HEK293 (cell line): Measurements from ENCODE around the gene TEKT5.

ENCODE experiments used
- CTCF ChIA-PET: fragments of 350-600 bp; formaldehyde crosslinking; extraction: SDS; loops from one replicate; lab custom pipeline; 2021; ENCODE audit warnings: antibody characterized with exemption; lab: Yijun Ruan, JAX
- POLR2A ChIA-PET: fragments of 300-600 bp; formaldehyde crosslinking; extraction: SDS; loops from one replicate; lab custom pipeline; 2020; ENCODE audit warnings: antibody characterized with exemption, inconsistent platforms; lab: Yijun Ruan, JAX
- H3K27ac ChIP-seq: fragments of 200-500 bp; sonication (Bioruptor generic); 2 replicates; pipeline ENCODE4 v1.5.1; 2014; ENCODE audit warnings: low read depth, low read length, control low read depth, inconsistent platforms; ENCODE audit errors: extremely low read depth
- H3K36me3 ChIP-seq, 2 experiments: fragments of 200-500 bp in 1 of 2; sonication (Bioruptor generic) in 1 of 2; 1 replicate in 1 of 2; 2 replicates in 1 of 2; pipeline ENCODE4 v1.5.1; 2014 to 2017; ENCODE audit warnings: inconsistent platforms in 2 of 2, low read length in 2 of 2; ENCODE audit not compliant: control insufficient read depth in 2 of 2, insufficient read depth in 1 of 2
- H3K4me1 ChIP-seq: fragments of 200-500 bp; sonication (Bioruptor generic); 2 replicates; pipeline ENCODE4 v1.5.1; 2014; ENCODE audit warnings: mild to moderate bottlenecking, low read length, inconsistent platforms; ENCODE audit not compliant: control insufficient read depth, insufficient read depth
- H3K4me3 ChIP-seq: 2 replicates; pipeline ENCODE4 v1.5.1; 2011; ENCODE audit warnings: low read depth, mild to moderate bottlenecking, control low read depth, low read length, moderate library complexity
- H3K9me3 ChIP-seq: fragments of 200-500 bp; sonication (Bioruptor generic); 2 replicates; pipeline ENCODE4 v1.5.1; 2014; ENCODE audit warnings: low read depth, low read length, inconsistent platforms; ENCODE audit not compliant: control insufficient read depth, insufficient read depth
- REPIN1 ChIP-seq: fragments of 450-650 bp; formaldehyde crosslinking; IDR thresholded peaks from 2 replicates; pipeline ENCODE4 v1.5.1; 2017; ENCODE audit warnings: missing biosample characterization, missing genetic modification characterization, low read depth
- SCRT2 ChIP-seq: fragments of 450-650 bp; formaldehyde crosslinking; IDR thresholded peaks from 2 replicates; pipeline ENCODE4 v1.5.1; 2016; ENCODE audit warnings: missing biosample characterization, missing genetic modification characterization
- TCF7L2 ChIP-seq: IDR thresholded peaks from 2 replicates; pipeline ENCODE4 v1.6.1; 2011; ENCODE audit warnings: low read depth, mild to moderate bottlenecking, inconsistent platforms, low read length, moderate library complexity, borderline replicate concordance
- ZBTB17 ChIP-seq: fragments of 450-650 bp; formaldehyde crosslinking; IDR thresholded peaks from 2 replicates; pipeline ENCODE4 v1.5.1; 2016; ENCODE audit warnings: missing biosample characterization, missing genetic modification characterization
- ZEB2 ChIP-seq: fragments of 450-650 bp; formaldehyde crosslinking; IDR thresholded peaks from 2 replicates; pipeline ENCODE4 v1.5.1; 2016; ENCODE audit warnings: missing biosample characterization, missing genetic modification characterization
- ZNF140 ChIP-seq: fragments of 450-650 bp; formaldehyde crosslinking; IDR thresholded peaks from 2 replicates; pipeline ENCODE4 v1.5.1; 2016; ENCODE audit warnings: missing biosample characterization, missing genetic modification characterization
- ZNF404 ChIP-seq: fragments of 450-650 bp; formaldehyde crosslinking; IDR thresholded peaks from 2 replicates; pipeline ENCODE4 v1.5.1; 2017; ENCODE audit warnings: missing biosample characterization, missing genetic modification characterization
- ZNF423 ChIP-seq: fragments of 450-650 bp; formaldehyde crosslinking; IDR thresholded peaks from 2 replicates; pipeline ENCODE4 v1.5.1; 2016; ENCODE audit warnings: missing biosample characterization, missing genetic modification characterization
- ZNF426 ChIP-seq: fragments of 450-650 bp; formaldehyde crosslinking; IDR thresholded peaks from 2 replicates; pipeline ENCODE4 v1.5.1; 2017; ENCODE audit warnings: missing biosample characterization, missing genetic modification characterization, mild to moderate bottlenecking, inconsistent platforms, moderate library complexity
- ZNF48 ChIP-seq: fragments of 450-650 bp; formaldehyde crosslinking; IDR thresholded peaks from 2 replicates; pipeline ENCODE4 v1.5.1; 2016; ENCODE audit warnings: missing biosample characterization, missing genetic modification characterization
- ZNF571 ChIP-seq: fragments of 450-650 bp; formaldehyde crosslinking; IDR thresholded peaks from 2 replicates; pipeline ENCODE4 v1.5.0; 2017; ENCODE audit warnings: missing biosample characterization, missing genetic modification characterization
- ZNF600 ChIP-seq: fragments of 450-650 bp; formaldehyde crosslinking; IDR thresholded peaks from 2 replicates; pipeline ENCODE4 v1.5.1; 2016; ENCODE audit warnings: missing biosample characterization, missing genetic modification characterization
- TF ChIP-seq, protein P1 (sequence below): fragments of 450-650 bp; formaldehyde crosslinking; IDR thresholded peaks from 2 replicates; pipeline ENCODE4 v1.5.1; 2016; ENCODE audit warnings: missing biosample characterization, missing genetic modification characterization
- TF ChIP-seq, protein P2 (sequence below): fragments of 450-650 bp; formaldehyde crosslinking; IDR thresholded peaks from 2 replicates; pipeline ENCODE4 v1.5.1; 2016; ENCODE audit warnings: missing biosample characterization, missing genetic modification characterization

TEKT5 gene

DNA sequence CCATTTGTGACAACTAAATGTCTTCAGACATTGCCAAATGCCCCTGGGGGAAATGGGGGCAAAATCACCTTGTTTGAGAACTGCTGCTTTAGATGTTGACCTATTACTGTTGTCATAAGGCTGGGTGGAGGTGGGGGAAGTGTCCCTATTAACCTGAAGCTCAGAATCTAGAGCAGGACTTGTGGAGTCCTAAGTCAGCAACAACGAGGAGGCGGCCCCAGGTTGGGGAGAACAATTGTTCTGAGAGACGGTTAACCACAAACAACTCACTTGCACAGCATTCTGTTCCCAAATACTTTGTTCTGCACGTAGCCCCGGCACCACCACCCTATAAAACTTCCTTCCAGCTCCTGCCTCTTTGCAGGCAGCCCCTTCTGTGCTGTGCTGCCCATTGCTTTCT lies 32.5 kb downstream of the TEKT5 start:
- ChIA-PET CTCF (no interaction called here), POLR2A (no interaction called here)

DNA sequence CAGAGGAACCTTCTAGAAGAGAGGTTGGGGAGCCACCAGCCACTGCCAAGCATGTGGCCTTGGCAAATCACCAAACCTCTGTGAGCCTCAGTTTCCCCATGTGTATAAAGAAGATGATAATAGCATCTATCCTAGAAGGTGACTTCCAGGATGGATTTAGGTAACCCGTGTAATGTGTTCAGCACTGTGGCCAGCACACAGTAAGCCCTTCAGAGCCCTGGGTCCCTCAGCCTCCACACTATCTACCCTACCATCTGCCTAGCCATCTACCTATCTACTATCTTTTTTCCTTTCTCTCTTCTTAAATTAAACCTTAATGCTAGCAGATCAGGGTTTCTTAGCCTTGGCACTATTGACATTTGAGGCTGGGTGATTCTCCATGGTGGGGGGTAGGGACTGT lies 33.0 kb downstream of the TEKT5 start:
- Histone ChIP-seq H3K36me3 (no peaks in the 10 kb centered on the region), H3K4me1 (no peaks in the 10 kb centered on the region), H3K4me3 (no peak overlapping the region), H3K27ac (no peak overlapping the region), H3K9me3 (no peaks in the 10 kb centered on the region)
- ChIA-PET POLR2A (no interaction called here), CTCF (interaction anchor here (0.7 to 0.9 kb wide), 2 partner anchors 19 to 222 kb away, joined by 3 read pairs; no protein-coding TSS in a partner anchor)
- TF ChIP-seq, protein P1, sequence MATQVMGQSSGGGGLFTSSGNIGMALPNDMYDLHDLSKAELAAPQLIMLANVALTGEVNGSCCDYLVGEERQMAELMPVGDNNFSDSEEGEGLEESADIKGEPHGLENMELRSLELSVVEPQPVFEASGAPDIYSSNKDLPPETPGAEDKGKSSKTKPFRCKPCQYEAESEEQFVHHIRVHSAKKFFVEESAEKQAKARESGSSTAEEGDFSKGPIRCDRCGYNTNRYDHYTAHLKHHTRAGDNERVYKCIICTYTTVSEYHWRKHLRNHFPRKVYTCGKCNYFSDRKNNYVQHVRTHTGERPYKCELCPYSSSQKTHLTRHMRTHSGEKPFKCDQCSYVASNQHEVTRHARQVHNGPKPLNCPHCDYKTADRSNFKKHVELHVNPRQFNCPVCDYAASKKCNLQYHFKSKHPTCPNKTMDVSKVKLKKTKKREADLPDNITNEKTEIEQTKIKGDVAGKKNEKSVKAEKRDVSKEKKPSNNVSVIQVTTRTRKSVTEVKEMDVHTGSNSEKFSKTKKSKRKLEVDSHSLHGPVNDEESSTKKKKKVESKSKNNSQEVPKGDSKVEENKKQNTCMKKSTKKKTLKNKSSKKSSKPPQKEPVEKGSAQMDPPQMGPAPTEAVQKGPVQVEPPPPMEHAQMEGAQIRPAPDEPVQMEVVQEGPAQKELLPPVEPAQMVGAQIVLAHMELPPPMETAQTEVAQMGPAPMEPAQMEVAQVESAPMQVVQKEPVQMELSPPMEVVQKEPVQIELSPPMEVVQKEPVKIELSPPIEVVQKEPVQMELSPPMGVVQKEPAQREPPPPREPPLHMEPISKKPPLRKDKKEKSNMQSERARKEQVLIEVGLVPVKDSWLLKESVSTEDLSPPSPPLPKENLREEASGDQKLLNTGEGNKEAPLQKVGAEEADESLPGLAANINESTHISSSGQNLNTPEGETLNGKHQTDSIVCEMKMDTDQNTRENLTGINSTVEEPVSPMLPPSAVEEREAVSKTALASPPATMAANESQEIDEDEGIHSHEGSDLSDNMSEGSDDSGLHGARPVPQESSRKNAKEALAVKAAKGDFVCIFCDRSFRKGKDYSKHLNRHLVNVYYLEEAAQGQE (tag by site-specific recombination) = peak; percentile 73
- no peak for TF ChIP-seq ZNF426 (tag by site-specific recombination)

More for the DNA sequence above, 32.5 kb downstream of the TEKT5 start:
- Histone ChIP-seq H3K4me1 (no peaks in the 10 kb centered on the region), H3K27ac (no peak overlapping the region), H3K9me3 (no peaks in the 10 kb centered on the region), H3K4me3 (no peak overlapping the region), H3K36me3 (no peaks in the 10 kb centered on the region)
- no peak for TF ChIP-seq ZNF404 (tag by site-specific recombination)

DNA sequence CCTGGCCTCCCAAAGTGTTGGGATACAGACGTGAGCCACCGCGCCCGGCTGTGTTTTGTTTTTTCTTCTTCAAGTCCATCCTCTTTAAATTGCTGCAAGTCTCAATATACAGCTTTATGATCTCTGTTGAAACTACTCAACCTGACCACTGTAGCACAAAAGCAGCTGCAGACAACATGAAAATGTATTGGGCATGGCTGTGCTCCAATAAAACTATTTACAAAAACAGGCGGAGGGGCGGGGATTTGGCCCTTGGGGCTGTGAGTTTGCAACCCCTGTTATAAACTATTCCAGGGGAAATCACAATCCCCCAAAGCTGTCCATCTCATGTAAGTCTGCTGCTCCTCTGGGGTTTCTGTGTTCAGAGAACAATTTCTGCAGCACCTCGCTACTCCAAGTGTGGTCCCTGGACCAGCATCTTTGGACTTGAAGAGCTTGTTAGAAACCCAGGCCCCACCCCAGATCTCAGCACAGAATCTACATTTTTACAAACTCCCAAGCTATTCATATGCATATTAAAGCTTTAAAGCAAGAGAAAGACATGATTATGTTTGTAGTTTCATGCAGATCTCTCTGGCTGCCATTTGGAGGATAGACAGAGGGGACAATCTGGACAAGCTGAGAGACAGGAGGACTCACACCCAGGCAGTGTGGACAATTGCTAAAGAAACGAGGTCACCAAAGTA lies 33.6 kb downstream of the TEKT5 start:
- Histone ChIP-seq H3K4me1 (no peaks in the 10 kb centered on the region), H3K9me3 (no peaks in the 10 kb centered on the region), H3K4me3 (no peak overlapping the region), H3K27ac (no peak overlapping the region), H3K36me3 (no peaks in the 10 kb centered on the region)
- POLR2A ChIA-PET = no interaction called here
- TF ChIP-seq SCRT2 (tag by site-specific recombination) (no peak), ZNF423 (tag by site-specific recombination) (no peak), ZNF48 (no peak), ZEB2 (tag by site-specific recombination) (no peak), TCF7L2 (no peak), ZNF600 (no peak), ZBTB17 (tag by site-specific recombination) (no peak), REPIN1 (no peak), ZNF571 (no peak), ZNF426 (tag by site-specific recombination) (no peak), ZNF140 (no peak)
- TF ChIP-seq, protein P2, sequence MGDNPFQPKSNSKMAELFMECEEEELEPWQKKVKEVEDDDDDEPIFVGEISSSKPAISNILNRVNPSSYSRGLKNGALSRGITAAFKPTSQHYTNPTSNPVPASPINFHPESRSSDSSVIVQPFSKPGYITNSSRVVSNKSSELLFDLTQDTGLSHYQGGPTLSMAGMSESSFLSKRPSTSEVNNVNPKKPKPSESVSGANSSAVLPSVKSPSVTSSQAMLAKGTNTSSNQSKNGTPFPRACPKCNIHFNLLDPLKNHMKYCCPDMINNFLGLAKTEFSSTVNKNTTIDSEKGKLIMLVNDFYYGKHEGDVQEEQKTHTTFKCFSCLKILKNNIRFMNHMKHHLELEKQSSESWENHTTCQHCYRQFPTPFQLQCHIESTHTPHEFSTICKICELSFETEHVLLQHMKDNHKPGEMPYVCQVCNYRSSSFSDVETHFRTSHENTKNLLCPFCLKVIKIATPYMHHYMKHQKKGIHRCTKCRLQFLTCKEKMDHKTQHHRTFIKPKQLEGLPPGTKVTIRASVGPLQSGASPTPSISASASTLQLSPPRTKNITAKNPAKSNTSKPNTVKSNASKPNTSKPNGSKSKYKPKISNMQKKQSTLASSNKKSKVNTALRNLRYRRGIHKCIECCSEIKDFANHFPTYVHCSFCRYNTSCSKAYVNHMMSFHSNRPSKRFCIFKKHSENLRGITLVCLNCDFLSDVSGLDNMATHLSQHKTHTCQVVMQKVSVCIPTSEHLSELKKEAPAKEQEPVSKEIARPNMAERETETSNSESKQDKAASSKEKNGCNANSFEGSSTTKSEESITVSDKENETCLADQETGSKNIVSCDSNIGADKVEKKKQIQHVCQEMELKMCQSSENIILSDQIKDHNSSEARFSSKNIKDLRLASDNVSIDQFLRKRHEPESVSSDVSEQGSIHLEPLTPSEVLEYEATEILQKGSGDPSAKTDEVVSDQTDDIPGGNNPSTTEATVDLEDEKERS (tag by site-specific recombination) = no peak
- CTCF ChIA-PET = interaction anchor here (0.7 to 0.9 kb wide), 3 partner anchors 18 to 222 kb away, joined by 3 read pairs; no protein-coding TSS in a partner anchor
